Effector memory CD4-positive, alpha-beta T cell (primary cell): Measurements from ENCODE around the gene CDKAL1.

ENCODE experiments used
- DNase-seq, 3 donors: peaks; one replicate each; pipeline ENCODE4 v3.0.0-alpha.2; 2020
- H3K27ac ChIP-seq: 2 replicates; pipeline ENCODE4 v1.7.0; 2013; ENCODE audit warnings: mild to moderate bottlenecking, low read length, moderate library complexity; ENCODE audit not compliant: insufficient read depth, poor library complexity, severe bottlenecking
- H3K27me3 ChIP-seq: replicated peaks from 2 replicates; pipeline ENCODE4 v1.7.0; 2013; ENCODE audit warnings: mild to moderate bottlenecking, low read length; ENCODE audit not compliant: insufficient read depth, control insufficient read depth, poor library complexity, severe bottlenecking
- H3K36me3 ChIP-seq: 2 replicates; pipeline ENCODE4 v1.7.0; 2013; ENCODE audit warnings: mild to moderate bottlenecking, low read length, moderate library complexity; ENCODE audit not compliant: control insufficient read depth, insufficient read depth
- H3K4me1 ChIP-seq: 2 replicates; pipeline ENCODE4 v1.7.0; 2013; ENCODE audit warnings: low read length, mild to moderate bottlenecking; ENCODE audit not compliant: control insufficient read depth, insufficient read depth, poor library complexity, severe bottlenecking
- H3K4me3 ChIP-seq: 2 replicates; pipeline ENCODE4 v1.7.0; 2013; ENCODE audit warnings: low read length, low read depth, mild to moderate bottlenecking; ENCODE audit not compliant: insufficient read depth, poor library complexity, severe bottlenecking
- H3K9me3 ChIP-seq: 2 replicates; pipeline ENCODE4 v1.7.0; 2013; ENCODE audit warnings: mild to moderate bottlenecking, low read length, moderate library complexity; ENCODE audit not compliant: control insufficient read depth

Gene CDKAL1

GRCh38 chr6:20943040-20943627, 408.9 kb downstream of the CDKAL1 start:
- H3K4me1 ChIP-seq: no peaks in the 10 kb centered on the region
- H3K9me3 ChIP-seq: no peaks in the 10 kb centered on the region
- no peak for DNase-seq
- H3K36me3 ChIP-seq: no peaks in the 10 kb centered on the region
- H3K27me3 ChIP-seq: no peaks in the 10 kb centered on the region
- no peak overlapping the region for H3K27ac ChIP-seq
- no peak overlapping the region for H3K4me3 ChIP-seq

- H3K27me3 ChIP-seq: no peaks in the 10 kb centered on the region
- no peaks in the 10 kb centered on the region for H3K36me3 ChIP-seq
- no peak overlapping the region for H3K27ac ChIP-seq
- DNase-seq: no peak
- H3K4me1 ChIP-seq: no peaks in the 10 kb centered on the region
- no peaks in the 10 kb centered on the region for H3K9me3 ChIP-seq
- H3K4me3 ChIP-seq: no peak overlapping the region
Measured at GRCh38 chr6:20943922-20944321, 409.7 kb downstream of the CDKAL1 start.

- no peaks in the 10 kb centered on the region for H3K9me3 ChIP-seq
- no peaks in the 10 kb centered on the region for H3K4me1 ChIP-seq
- no peaks in the 10 kb centered on the region for H3K27me3 ChIP-seq
- H3K36me3 ChIP-seq: no peaks in the 10 kb centered on the region
- DNase-seq: no peak
- H3K27ac ChIP-seq: no peak overlapping the region
- no peak overlapping the region for H3K4me3 ChIP-seq
Measured at GRCh38 chr6:20946022-20946421, 411.8 kb downstream of the CDKAL1 start.

- H3K9me3 ChIP-seq: no peaks in the 10 kb centered on the region
- DNase-seq: no peak
- H3K27me3 ChIP-seq: no peaks in the 10 kb centered on the region
- no peak overlapping the region for H3K4me3 ChIP-seq
- no peaks in the 10 kb centered on the region for H3K4me1 ChIP-seq
- no peaks in the 10 kb centered on the region for H3K36me3 ChIP-seq
- no peak overlapping the region for H3K27ac ChIP-seq
Measured at GRCh38 chr6:20946890-20947289, 412.6 kb downstream of the CDKAL1 start.

- no peak overlapping the region for H3K4me3 ChIP-seq
- H3K27ac ChIP-seq: no peak overlapping the region
- H3K36me3 ChIP-seq: no peaks in the 10 kb centered on the region
- no peaks in the 10 kb centered on the region for H3K4me1 ChIP-seq
- no peak for DNase-seq
- no peaks in the 10 kb centered on the region for H3K9me3 ChIP-seq
- no peaks in the 10 kb centered on the region for H3K27me3 ChIP-seq
Measured at GRCh38 chr6:20947977-20948376, 413.7 kb downstream of the CDKAL1 start.

- Histone ChIP-seq H3K27me3 (no peaks in the 10 kb centered on the region), H3K4me3 (no peak overlapping the region), H3K4me1 (no peaks in the 10 kb centered on the region), H3K9me3 (no peaks in the 10 kb centered on the region), H3K27ac (no peak overlapping the region), H3K36me3 (no peaks in the 10 kb centered on the region)
- no peak for DNase-seq
Measured at GRCh38 chr6:20948556-20948955, 414.3 kb downstream of the CDKAL1 start.

GRCh38 chr6:20949138-20949537, 414.9 kb downstream of the CDKAL1 start:
- Histone ChIP-seq H3K36me3 (no peaks in the 10 kb centered on the region), H3K27me3 (no peaks in the 10 kb centered on the region), H3K27ac (no peak overlapping the region), H3K9me3 (no peaks in the 10 kb centered on the region), H3K4me1 (no peaks in the 10 kb centered on the region), H3K4me3 (no peak overlapping the region)
- no peak for DNase-seq

- Histone ChIP-seq H3K27ac (no peak overlapping the region), H3K27me3 (no peaks in the 10 kb centered on the region), H3K4me1 (no peaks in the 10 kb centered on the region), H3K4me3 (no peak overlapping the region), H3K36me3 (no peaks in the 10 kb centered on the region), H3K9me3 (no peaks in the 10 kb centered on the region)
- DNase-seq: no peak
Measured at GRCh38 chr6:20952699-20953474, 418.6 kb downstream of the CDKAL1 start.

- DNase-seq: no peak
- H3K27ac ChIP-seq: no peak overlapping the region
- no peaks in the 10 kb centered on the region for H3K4me1 ChIP-seq
- H3K9me3 ChIP-seq: no peaks in the 10 kb centered on the region
- no peak overlapping the region for H3K4me3 ChIP-seq
- H3K36me3 ChIP-seq: peaks cover 5% of the 10 kb centered on the region
- no peaks in the 10 kb centered on the region for H3K27me3 ChIP-seq
Measured at GRCh38 chr6:20954315-20954714, 420.1 kb downstream of the CDKAL1 start.

GRCh38 chr6:20955131-20955530, 420.9 kb downstream of the CDKAL1 start:
- DNase-seq: no peak
- Histone ChIP-seq H3K27me3 (no peaks in the 10 kb centered on the region), H3K27ac (no peak overlapping the region), H3K36me3 (peaks cover 5% of the 10 kb centered on the region), H3K4me3 (no peak overlapping the region), H3K9me3 (no peaks in the 10 kb centered on the region), H3K4me1 (no peaks in the 10 kb centered on the region)
